ENCODE results near the gene HERPUD2.
"Not testable (repeated sequence)": the region's sequence is repeated elsewhere in the genome, so short reads cannot be mapped to it uniquely, and the experiment has no call there.

The HERPUD2 gene

GRCh38 chr7:35690614-35691013 lies 4.3 kb downstream of the HERPUD2 start:
- DNase-seq: peak in 2 of 3 donors; percentile 43 to 49
- H3K27me3 ChIP-seq (replicated peaks in 2 of 5; ENCODE audit: control insufficient read depth in 4 of 5, insufficient read depth in 5 of 5, low read length in 4 of 5); H3K9me3 ChIP-seq (ENCODE audit: control extremely low read depth in 1 of 5, control insufficient read depth in 4 of 5, insufficient read depth in 2 of 5, low read depth in 1 of 5, low read length in 4 of 5); H3K27ac ChIP-seq (ENCODE audit: insufficient read depth in 1 of 2, low read depth in 1 of 2, low read length in 2 of 2, poor library complexity in 1 of 2, severe bottlenecking in 2 of 2); POLR2A ChIA-PET; H3K36me3 ChIP-seq (ENCODE audit: control insufficient read depth in 4 of 4, insufficient read depth in 4 of 4, low read length in 3 of 4): not testable (repeated sequence)
- WGBS (ENCODE audit: insufficient coverage): 82% methylated on average over 7 of the region's 10 CpGs
- CTCF ChIA-PET: interaction anchor here (1.3 kb wide), 2 partner anchors 19 to 113 kb away, joined by 3 to 4 read pairs; no protein-coding TSS in a partner anchor
- H3K4me1 ChIP-seq (ENCODE audit: control extremely low read depth in 1 of 4, control insufficient read depth in 4 of 4, insufficient read depth in 4 of 4, low read length in 3 of 4): peaks cover 15 to 46% (median 36%) of the 10 kb centered on the region in 4 experiments
- H3K4me3 ChIP-seq (ENCODE audit: control insufficient read depth in 1 of 7, extremely low read depth in 1 of 7, insufficient read depth in 4 of 7, low read depth in 2 of 7, low read length in 6 of 7): peak overlapping the region in 3 of 7 experiments; percentile 19 to 99 (median 35)

DNA sequence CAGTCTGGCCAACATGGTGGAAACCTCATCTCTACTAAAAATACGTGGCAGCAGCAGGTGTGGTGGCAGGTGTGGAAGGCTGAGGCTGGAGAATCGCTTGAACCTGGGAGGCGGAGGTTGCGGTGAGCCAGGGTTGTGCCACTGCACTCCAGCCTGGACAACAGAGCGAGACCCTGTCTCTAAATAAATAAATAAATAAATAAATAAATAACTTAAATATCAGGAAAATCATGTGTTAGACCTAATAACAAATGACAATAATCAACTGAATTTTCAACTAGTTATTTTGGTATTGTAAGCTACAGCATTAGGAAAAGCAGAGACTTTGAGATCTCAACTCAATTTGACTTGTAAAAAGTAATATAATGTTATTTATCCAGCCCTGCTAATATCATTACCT lies 9.2 kb downstream of the HERPUD2 start:
- H3K9me3 ChIP-seq (ENCODE audit: control extremely low read depth in 1 of 5, control insufficient read depth in 4 of 5, insufficient read depth in 2 of 5, low read depth in 1 of 5, low read length in 4 of 5): no peaks in the 10 kb centered on the region
- no peak overlapping the region for H3K27ac ChIP-seq (ENCODE audit: insufficient read depth in 1 of 2, low read depth in 1 of 2, low read length in 2 of 2, poor library complexity in 1 of 2, severe bottlenecking in 2 of 2)
- H3K36me3 ChIP-seq (ENCODE audit: control insufficient read depth in 4 of 4, insufficient read depth in 4 of 4, low read length in 3 of 4): peaks cover 3 to 8% (median 6%) of the 10 kb centered on the region in 4 experiments
- POLR2A ChIA-PET: no interaction called here
- H3K27me3 ChIP-seq (replicated peaks in 2 of 5; ENCODE audit: control insufficient read depth in 4 of 5, insufficient read depth in 5 of 5, low read length in 4 of 5): no peaks in the 10 kb centered on the region
- CTCF ChIA-PET: interaction anchor here (1.0 kb wide), 2 partner anchors 8 to 10 kb away, joined by 3 read pairs; no protein-coding TSS in a partner anchor
- no peak overlapping the region for H3K4me3 ChIP-seq (ENCODE audit: control insufficient read depth in 1 of 7, extremely low read depth in 1 of 7, insufficient read depth in 4 of 7, low read depth in 2 of 7, low read length in 6 of 7)
- no peak for DNase-seq
- H3K4me1 ChIP-seq (ENCODE audit: control extremely low read depth in 1 of 4, control insufficient read depth in 4 of 4, insufficient read depth in 4 of 4, low read length in 3 of 4): peaks cover 1 to 6% (median 3%) of the 10 kb centered on the region in 4 experiments
- WGBS (ENCODE audit: insufficient coverage): no CpG with 5 or more reads among the region's 5 CpGs

DNA sequence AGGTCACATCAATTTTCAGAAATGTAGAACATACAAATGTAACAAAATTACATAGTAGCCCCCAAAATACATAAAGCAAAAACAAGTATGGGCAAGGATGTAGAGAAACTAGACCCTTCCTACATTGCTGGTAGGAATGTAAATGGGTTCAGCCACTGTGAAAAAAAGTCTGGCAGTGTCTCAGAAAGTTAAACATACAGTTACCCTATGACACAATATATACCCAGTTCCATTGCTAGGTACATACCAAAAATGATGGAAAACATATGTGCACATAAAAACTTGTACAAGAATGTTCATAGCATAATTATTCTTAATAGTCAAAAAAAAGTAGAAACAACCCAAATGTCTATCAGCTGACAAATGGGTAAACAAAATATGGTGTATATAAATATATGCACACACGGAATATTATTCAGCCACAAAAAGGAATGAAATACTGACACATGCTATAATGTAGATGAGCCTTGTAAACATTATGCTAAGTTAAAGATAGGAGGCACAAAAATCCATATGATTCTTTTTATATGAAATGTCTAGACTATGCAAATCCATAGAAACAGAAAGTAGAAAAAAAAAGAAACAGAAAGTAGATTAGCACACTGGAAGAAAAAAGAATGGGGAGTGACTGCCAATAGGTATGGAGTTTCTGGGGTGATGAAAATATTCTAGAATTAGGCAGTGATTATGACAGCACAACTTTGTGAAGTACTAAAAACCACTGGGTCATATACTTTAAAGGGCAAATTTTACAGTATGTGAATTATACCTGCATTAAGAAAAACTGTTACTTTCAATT lies 13.5 kb downstream of the HERPUD2 start:
- Histone ChIP-seq H3K27me3 (replicated peaks in 2 of 5; ENCODE audit: control insufficient read depth in 4 of 5, insufficient read depth in 5 of 5, low read length in 4 of 5) (no peaks in the 10 kb centered on the region), H3K36me3 (ENCODE audit: control insufficient read depth in 4 of 4, insufficient read depth in 4 of 4, low read length in 3 of 4) (peaks cover 0 to 8% (median 6%) of the 10 kb centered on the region in 4 experiments), H3K9me3 (ENCODE audit: control extremely low read depth in 1 of 5, control insufficient read depth in 4 of 5, insufficient read depth in 2 of 5, low read depth in 1 of 5, low read length in 4 of 5) (no peaks in the 10 kb centered on the region), H3K27ac (ENCODE audit: insufficient read depth in 1 of 2, low read depth in 1 of 2, low read length in 2 of 2, poor library complexity in 1 of 2, severe bottlenecking in 2 of 2) (no peak overlapping the region), H3K4me3 (ENCODE audit: control insufficient read depth in 1 of 7, extremely low read depth in 1 of 7, insufficient read depth in 4 of 7, low read depth in 2 of 7, low read length in 6 of 7) (no peak overlapping the region), H3K4me1 (ENCODE audit: control extremely low read depth in 1 of 4, control insufficient read depth in 4 of 4, insufficient read depth in 4 of 4, low read length in 3 of 4) (no peaks in the 10 kb centered on the region)
- CTCF ChIA-PET: no interaction called here
- peak in 1 of 3 donors; percentile 10 for DNase-seq
- POLR2A ChIA-PET: no interaction called here
- no CpG with 5 or more reads among the region's 1 CpG for WGBS (ENCODE audit: insufficient coverage)

DNA sequence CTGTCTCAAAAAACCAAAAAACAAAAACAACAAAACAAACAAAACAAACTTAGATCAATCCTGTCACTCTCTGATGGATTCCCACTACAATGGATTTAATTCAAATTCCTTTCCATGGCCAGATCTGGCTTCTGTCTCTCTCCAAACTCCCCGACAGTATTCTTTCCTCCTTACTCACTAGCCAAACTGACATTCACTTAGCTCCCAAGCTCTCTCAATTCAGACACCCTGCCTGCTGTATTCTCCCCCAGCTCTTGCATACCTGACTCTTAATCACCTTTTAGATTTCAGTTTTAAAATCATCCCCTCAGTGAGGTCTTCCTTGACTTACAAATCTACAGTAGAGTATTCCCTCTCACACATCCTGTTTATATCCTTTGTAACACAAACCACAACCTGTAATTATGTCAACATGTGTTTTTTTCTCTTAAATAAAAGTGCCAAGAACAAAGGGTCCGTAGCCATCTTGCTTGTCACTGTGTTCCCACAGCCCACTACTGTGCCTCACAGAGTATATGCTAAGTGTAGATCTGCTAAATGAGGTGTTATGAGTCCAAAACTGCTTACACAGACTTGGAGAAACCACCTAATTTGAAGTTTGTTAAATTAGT lies 14.4 kb downstream of the HERPUD2 start:
- Histone ChIP-seq H3K36me3 (ENCODE audit: control insufficient read depth in 4 of 4, insufficient read depth in 4 of 4, low read length in 3 of 4) (peaks cover 0 to 8% (median 5%) of the 10 kb centered on the region in 4 experiments), H3K4me1 (ENCODE audit: control extremely low read depth in 1 of 4, control insufficient read depth in 4 of 4, insufficient read depth in 4 of 4, low read length in 3 of 4) (peaks cover 0 to 1% (median 0%) of the 10 kb centered on the region in 4 experiments), H3K27ac (ENCODE audit: insufficient read depth in 1 of 2, low read depth in 1 of 2, low read length in 2 of 2, poor library complexity in 1 of 2, severe bottlenecking in 2 of 2) (no peak overlapping the region), H3K4me3 (ENCODE audit: control insufficient read depth in 1 of 7, extremely low read depth in 1 of 7, insufficient read depth in 4 of 7, low read depth in 2 of 7, low read length in 6 of 7) (no peak overlapping the region), H3K27me3 (replicated peaks in 2 of 5; ENCODE audit: control insufficient read depth in 4 of 5, insufficient read depth in 5 of 5, low read length in 4 of 5) (no peaks in the 10 kb centered on the region), H3K9me3 (ENCODE audit: control extremely low read depth in 1 of 5, control insufficient read depth in 4 of 5, insufficient read depth in 2 of 5, low read depth in 1 of 5, low read length in 4 of 5) (no peaks in the 10 kb centered on the region)
- ChIA-PET CTCF (no interaction called here), POLR2A (interaction anchor here (0.8 kb wide), 1 partner anchor 14 kb away, joined by 3 read pairs; no protein-coding TSS in a partner anchor)
- no peak for DNase-seq
- WGBS (ENCODE audit: insufficient coverage): 100% methylated on average over 2 of the region's 2 CpGs

GRCh38 chr7:35677582-35678356 lies 17.2 kb downstream of the HERPUD2 start:
- no peak overlapping the region for H3K27ac ChIP-seq (ENCODE audit: insufficient read depth in 1 of 2, low read depth in 1 of 2, low read length in 2 of 2, poor library complexity in 1 of 2, severe bottlenecking in 2 of 2)
- POLR2A ChIA-PET: no interaction called here
- H3K4me3 ChIP-seq (ENCODE audit: control insufficient read depth in 1 of 7, extremely low read depth in 1 of 7, insufficient read depth in 4 of 7, low read depth in 2 of 7, low read length in 6 of 7): no peak overlapping the region
- H3K9me3 ChIP-seq (ENCODE audit: control extremely low read depth in 1 of 5, control insufficient read depth in 4 of 5, insufficient read depth in 2 of 5, low read depth in 1 of 5, low read length in 4 of 5): no peaks in the 10 kb centered on the region
- CTCF ChIA-PET: interaction anchor here (0.8 to 1.1 kb wide), 3 partner anchors 8 to 14 kb away, joined by 3 read pairs; no protein-coding TSS in a partner anchor
- no peak for DNase-seq
- 100% methylated on average over 2 of the region's 3 CpGs for WGBS (ENCODE audit: insufficient coverage)
- no peaks in the 10 kb centered on the region for H3K27me3 ChIP-seq (replicated peaks in 2 of 5; ENCODE audit: control insufficient read depth in 4 of 5, insufficient read depth in 5 of 5, low read length in 4 of 5)
- H3K36me3 ChIP-seq (ENCODE audit: control insufficient read depth in 4 of 4, insufficient read depth in 4 of 4, low read length in 3 of 4): peaks cover 0 to 4% (median under 1%) of the 10 kb centered on the region in 4 experiments
- H3K4me1 ChIP-seq (ENCODE audit: control extremely low read depth in 1 of 4, control insufficient read depth in 4 of 4, insufficient read depth in 4 of 4, low read length in 3 of 4): peaks cover 0 to 1% (median 0%) of the 10 kb centered on the region in 4 experiments

GRCh38 chr7:35676211-35676610 lies 18.7 kb downstream of the HERPUD2 start:
- H3K4me3 ChIP-seq (ENCODE audit: control insufficient read depth in 1 of 7, extremely low read depth in 1 of 7, insufficient read depth in 4 of 7, low read depth in 2 of 7, low read length in 6 of 7): no peak overlapping the region
- H3K36me3 ChIP-seq (ENCODE audit: control insufficient read depth in 4 of 4, insufficient read depth in 4 of 4, low read length in 3 of 4): peaks cover 0 to 4% (median under 1%) of the 10 kb centered on the region in 4 experiments
- ChIA-PET POLR2A (interaction anchor here (1.0 kb wide), 1 partner anchor 19 kb away, joined by 3 read pairs; no protein-coding TSS in a partner anchor), CTCF (interaction anchor here (0.8 to 1.5 kb wide), 4 partner anchors 10 to 30 kb away, joined by 3 to 5 read pairs (median 3); no protein-coding TSS in a partner anchor)
- no peak overlapping the region for H3K27ac ChIP-seq (ENCODE audit: insufficient read depth in 1 of 2, low read depth in 1 of 2, low read length in 2 of 2, poor library complexity in 1 of 2, severe bottlenecking in 2 of 2)
- DNase-seq: peak in 1 of 3 donors; percentile 25
- WGBS (ENCODE audit: insufficient coverage): no CpG with 5 or more reads among the region's 1 CpG
- H3K27me3 ChIP-seq (replicated peaks in 2 of 5; ENCODE audit: control insufficient read depth in 4 of 5, insufficient read depth in 5 of 5, low read length in 4 of 5): no peaks in the 10 kb centered on the region
- no peaks in the 10 kb centered on the region for H3K9me3 ChIP-seq (ENCODE audit: control extremely low read depth in 1 of 5, control insufficient read depth in 4 of 5, insufficient read depth in 2 of 5, low read depth in 1 of 5, low read length in 4 of 5)
- H3K4me1 ChIP-seq (ENCODE audit: control extremely low read depth in 1 of 4, control insufficient read depth in 4 of 4, insufficient read depth in 4 of 4, low read length in 3 of 4): peaks cover 0 to 1% (median 0%) of the 10 kb centered on the region in 4 experiments

All from common myeloid progenitor, CD34-positive (primary cell).